HG03108 (cell line): Measurements from ENCODE around the gene P3H2.
"Not testable (repeated sequence)": the region's sequence is repeated elsewhere in the genome, so short reads cannot be mapped to it uniquely, and the experiment has no call there.

Source experiments
- ATAC-seq: cut with Tn5 transposase; IDR thresholded peaks from one replicate; pipeline ENCODE4 v1.9.1; 2021; ENCODE audit warnings: moderate library complexity; ENCODE audit not compliant: unreplicated experiment

The P3H2 gene, protein sequence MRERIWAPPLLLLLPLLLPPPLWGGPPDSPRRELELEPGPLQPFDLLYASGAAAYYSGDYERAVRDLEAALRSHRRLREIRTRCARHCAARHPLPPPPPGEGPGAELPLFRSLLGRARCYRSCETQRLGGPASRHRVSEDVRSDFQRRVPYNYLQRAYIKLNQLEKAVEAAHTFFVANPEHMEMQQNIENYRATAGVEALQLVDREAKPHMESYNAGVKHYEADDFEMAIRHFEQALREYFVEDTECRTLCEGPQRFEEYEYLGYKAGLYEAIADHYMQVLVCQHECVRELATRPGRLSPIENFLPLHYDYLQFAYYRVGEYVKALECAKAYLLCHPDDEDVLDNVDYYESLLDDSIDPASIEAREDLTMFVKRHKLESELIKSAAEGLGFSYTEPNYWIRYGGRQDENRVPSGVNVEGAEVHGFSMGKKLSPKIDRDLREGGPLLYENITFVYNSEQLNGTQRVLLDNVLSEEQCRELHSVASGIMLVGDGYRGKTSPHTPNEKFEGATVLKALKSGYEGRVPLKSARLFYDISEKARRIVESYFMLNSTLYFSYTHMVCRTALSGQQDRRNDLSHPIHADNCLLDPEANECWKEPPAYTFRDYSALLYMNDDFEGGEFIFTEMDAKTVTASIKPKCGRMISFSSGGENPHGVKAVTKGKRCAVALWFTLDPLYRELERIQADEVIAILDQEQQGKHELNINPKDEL

DNA sequence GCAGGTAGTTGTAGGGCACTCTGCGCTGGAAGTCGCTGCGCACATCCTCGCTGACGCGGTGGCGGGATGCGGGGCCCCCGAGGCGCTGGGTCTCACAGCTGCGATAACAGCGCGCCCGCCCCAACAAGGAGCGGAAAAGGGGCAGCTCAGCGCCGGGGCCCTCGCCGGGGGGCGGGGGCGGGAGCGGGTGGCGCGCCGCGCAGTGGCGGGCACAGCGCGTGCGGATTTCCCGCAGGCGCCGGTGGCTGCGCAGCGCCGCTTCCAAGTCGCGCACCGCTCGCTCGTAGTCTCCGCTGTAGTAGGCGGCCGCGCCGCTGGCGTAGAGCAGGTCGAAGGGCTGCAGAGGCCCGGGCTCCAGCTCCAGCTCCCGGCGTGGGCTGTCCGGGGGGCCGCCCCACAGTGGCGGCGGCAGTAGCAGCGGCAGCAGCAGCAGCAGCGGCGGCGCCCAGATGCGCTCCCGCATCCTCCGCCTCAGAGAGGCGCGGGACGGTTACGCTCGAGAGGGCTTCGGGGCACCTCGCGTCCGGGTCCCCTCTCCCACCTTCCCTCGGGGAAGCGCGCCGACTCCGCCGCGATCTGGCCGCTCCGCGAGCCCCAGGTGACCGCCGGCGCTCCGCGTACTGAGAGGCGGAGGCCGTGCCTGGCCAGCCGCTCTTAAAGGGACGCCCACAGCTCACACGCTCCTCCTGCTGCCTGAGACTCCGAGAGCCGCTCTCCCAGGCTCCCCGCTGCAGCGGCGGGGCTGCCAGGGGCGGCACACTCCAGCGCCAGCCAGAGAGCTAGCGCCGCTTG is at the start of gene P3H2:
TSS of gene P3H2 (minus strand) at position 629 of the 792 bp plus-strand sequence. CDS start at position 463, 166 bp downstream.
- no peak for ATAC-seq

DNA sequence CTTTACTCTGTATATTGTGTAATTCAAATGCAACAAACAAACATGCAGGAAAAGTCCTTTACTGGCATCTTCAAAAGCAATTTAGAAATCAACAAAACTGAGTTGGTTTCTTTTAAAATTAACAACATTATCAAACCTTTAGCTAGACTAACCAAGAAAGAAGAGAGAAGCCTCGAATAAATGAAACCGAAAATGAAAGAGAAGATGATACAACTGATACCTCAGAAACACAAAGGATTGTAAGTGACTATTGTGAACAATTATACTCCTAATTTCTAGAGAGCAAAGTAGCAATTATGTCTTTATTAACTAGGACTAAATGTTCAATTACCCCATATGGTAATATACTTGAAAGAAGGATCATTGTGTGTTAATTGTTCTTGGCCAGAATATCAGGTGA is 49.2 kb upstream of the P3H2 start:
- no peak for ATAC-seq

DNA sequence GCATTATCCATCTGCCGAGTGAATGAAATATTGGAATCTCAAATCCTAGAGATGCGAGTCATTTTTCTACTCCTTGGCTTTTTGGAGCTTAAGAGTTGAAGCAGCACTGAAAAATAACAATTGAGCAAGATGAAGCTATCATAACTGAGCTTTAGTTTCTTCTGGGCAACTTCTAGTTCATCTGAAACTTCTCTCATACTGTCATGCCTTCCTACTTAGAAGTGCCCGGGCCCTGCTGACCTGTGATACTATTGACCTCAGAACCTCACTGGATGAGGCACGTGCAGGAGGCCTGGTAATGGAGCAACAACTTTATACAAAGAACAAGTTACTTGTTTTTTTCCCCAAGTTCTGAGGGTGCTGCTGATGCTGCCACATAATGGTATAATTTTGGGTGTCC is 48.5 kb upstream of the P3H2 start:
- no peak for ATAC-seq

DNA sequence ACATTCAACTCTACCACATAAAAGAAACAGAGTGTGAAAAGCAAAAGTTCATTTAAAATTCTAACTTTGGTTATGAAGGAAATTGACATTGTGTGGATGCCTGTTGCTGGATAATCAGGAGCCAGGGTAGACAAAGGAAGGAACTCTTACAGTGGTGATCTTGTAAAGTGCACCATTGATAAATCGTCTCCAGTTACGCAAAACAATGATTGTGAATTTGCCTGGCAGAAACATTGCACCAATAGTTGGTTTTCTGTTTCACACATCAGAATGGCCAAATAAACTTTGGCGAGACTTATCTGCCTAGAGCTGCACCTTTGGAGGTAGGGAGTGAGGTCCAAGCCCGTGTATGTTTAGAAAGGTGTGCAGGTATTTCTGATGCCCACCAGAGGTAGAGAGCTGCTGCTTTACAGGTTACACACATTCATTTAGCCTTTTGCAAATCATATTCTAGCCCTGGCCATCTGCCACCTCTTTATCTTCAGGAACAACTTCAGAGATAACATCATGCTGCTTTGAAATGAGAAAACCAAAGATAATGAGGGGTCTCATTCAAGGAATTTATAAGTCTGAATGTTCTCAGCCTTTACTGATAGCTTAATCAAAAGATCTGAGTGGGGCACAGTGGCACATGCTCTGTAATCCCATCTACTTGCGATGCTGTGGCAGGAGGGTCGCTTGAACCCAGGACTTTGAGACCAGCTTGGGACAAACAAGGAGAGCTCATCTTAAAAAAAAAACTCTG is 47.4 kb upstream of the P3H2 start:
- no peak for ATAC-seq

DNA sequence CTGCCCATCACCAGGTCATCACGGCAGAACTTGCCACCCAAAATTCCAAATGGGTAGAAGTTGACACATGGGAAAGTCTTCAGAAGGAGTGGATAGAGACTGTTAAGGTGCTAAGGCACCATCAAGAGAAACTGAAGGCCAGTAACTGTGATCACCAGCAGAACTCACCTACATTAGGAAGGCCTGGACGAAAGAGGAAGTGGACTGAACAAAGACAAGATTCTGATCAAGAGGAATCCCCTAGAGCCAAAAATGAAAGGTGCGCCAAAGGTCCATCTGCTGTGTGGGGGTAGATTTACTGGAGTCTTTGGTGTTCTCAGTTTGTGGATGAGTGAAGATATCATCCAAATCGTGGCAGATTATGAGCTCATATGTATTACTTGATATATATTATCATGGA is 46.3 kb upstream of the P3H2 start:
- no peak for ATAC-seq

DNA sequence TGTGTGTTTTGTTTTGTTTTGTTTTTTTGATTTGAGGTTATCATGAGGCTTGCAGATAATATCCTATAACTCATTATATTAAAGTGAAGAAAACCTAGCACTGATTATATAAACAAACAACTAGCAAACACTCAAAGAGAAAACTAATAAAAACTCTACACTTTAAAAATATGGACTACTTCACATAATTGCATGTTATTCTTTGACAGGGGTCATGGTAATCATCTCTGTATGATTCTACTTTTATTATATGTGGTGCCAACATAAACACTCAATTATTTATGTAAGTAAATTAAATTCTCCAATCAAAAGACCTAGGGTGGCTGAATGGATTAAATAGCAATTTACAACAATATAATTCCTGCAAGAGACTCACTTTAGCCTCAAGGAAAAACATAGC is 44.6 kb upstream of the P3H2 start:
- ATAC-seq: no peak

DNA sequence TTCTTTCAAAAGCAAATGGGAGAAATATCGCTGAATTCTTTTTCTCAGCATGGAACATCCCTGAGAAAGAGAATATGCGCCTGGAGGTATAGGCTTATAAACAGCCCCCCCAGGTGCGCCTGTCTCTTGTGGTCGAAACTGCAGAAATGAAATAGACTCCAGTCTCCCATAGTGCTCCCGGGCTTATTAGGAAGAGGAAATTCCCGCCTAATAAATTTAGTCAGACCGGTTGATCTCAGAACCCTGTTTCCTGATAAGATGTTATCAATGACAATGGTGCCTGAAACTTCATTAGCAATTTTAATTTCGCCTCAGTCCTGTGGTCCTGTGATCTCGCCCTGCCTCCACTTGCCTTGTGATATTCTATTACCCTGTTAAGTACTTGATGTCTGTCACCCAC is 41.3 kb upstream of the P3H2 start:
- ATAC-seq: not testable (repeated sequence)

DNA sequence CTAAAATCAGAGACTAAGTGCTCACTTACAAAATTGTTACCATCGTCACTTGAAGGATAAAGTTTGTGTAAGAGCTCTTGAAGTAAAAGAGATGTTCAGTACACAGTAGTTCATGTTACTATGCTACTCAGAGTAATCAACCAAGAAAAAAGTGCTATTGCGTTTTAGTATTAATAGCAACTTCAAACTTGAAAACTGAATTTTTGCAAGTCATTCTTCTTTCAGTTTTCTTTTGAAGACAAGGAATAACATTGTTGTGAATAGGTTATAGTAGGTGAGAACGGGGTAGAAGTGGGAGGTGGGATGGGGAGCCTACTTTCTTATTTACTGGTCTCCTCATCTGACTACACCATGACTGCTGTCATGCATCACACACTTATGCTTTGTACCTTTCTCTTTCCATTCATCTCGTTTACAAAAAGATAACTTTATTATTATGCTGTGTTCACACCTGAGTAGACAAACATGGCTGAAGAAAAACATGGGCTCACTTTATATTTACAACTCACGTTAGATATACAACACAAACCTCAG is 39.3 kb upstream of the P3H2 start:
- ATAC-seq: no peak

DNA sequence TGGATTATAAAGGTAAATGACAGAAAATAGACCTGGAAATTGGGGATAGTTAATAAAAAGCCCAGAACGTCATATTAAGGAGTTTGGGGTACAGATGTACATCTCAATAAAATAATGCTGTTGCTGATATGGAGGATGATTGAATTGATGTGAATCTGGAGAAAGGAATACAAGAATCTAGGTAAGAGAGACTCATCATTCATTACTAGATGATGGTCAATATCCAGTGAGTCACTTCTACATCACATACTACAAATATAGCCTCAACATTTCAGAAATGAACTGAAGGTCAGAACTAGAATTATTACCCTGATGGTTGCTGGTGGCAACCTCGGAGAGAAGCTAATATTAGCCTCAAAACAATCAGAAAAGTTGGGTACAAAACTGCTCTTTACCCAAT is 37.6 kb upstream of the P3H2 start:
- ATAC-seq: no peak

DNA sequence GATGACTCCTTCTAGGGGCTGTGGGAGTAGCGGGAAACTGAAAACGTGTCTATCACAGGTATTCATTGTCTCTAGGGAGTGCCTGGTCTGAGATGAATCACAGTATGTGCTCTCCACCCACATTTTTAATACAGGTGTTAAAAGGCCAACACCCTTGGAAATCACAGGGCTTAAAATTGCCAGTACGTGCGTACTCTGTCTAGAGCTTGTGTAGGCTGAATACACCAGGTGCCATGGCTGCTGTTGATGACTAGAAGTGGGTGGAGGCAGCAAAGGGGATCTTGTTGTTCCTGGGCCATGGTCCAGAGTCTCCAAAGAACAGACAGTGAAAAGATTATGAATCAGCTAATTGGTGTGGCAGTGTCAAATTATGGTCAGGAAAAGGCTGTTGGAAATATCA is 35.1 kb upstream of the P3H2 start:
- ATAC-seq: no peak

DNA sequence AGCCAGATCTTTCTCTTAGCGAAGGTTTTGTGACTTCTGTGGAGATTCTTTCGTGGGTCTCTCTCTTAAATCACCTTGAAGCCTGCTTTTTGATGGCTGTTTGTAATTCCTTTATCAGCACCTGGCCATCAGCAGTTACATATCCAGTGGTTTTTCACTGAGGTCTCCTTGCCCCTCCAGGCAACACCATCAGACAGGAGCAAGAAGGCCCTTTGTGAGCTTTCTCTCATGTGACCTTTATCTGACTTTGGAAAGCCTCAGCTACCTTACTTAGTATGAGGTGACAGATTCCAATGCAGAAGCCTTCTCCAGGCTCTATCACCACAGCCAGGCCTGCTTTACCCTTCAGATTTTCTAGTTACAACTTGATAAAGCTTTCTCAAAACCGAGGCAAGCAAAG is 30.0 kb upstream of the P3H2 start:
- ATAC-seq: no peak

DNA sequence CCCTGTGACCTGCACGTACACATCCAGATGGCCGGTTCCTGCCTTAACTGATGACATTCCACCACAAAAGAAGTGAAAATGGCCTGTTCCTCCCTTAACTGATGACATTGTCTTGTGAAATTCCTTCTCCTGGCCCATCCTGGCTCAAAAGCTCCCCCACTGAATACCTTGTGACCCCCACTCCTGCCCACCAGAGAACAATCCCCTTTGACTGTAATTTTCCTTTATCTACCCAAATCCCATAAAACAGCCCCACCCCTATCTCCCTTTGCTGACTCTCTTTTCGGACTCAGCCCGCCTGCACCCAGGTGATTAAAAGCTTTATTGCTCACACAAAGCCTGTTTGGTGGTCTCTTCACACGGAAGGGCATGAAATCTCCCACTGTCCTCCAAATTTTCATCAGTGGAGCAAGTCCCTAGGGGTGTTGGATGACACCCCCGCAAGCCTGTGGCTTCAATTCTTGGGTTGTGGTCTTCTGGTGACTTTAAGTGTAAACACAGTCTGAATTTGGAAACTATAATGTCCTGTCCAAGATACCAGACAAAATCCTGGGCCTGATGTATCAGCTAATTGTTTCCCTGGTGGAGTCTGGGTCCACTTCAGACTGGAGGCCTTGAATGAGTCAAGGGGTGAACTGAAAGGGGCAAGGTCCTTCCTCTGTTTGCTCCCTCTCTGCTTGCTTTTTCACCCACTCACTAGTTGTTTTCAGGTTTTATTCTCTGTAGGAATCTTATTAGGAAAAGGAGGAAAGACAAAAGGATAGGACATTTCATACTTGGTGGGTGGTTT is 29.3 kb upstream of the P3H2 start:
- not testable (repeated sequence) for ATAC-seq

DNA sequence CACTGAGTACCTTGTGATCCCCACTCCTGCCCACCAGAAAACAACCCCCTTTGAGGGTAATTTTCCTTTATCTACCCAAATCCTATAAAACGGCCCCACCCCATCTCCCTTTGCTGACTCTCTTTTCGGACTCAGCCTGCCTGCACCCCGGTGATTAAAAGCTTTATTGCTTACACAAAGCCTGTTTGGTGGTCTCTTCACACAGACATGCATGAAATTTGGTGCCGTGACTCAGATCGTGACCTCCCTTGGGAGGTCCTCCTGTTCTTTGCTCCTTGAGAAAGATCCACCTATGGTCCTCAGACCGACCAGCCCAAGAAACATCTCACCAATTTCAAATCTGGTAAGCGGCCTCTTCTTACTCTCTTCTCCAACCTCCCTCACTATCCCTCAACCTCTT is 24.1 kb upstream of the P3H2 start:
- not testable (repeated sequence) for ATAC-seq

DNA sequence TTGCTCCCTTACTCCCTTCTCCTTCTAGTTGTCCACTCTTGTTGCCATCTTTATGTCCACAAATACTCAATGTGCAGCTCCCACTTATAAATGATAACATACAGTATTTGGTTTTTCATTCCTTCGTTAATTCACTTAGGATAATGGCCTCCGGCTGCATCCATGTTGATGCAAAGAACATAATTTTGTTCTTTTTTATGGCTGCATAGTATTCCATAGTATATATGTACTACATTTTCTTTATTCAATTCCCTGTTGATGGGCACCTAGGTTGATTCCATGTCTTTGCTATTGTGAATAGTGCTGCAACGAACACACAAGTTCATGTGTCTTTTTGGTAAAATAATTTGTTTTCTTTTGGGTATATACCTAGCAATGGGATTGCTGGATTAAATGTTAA is 21.3 kb upstream of the P3H2 start:
- no peak for ATAC-seq

DNA sequence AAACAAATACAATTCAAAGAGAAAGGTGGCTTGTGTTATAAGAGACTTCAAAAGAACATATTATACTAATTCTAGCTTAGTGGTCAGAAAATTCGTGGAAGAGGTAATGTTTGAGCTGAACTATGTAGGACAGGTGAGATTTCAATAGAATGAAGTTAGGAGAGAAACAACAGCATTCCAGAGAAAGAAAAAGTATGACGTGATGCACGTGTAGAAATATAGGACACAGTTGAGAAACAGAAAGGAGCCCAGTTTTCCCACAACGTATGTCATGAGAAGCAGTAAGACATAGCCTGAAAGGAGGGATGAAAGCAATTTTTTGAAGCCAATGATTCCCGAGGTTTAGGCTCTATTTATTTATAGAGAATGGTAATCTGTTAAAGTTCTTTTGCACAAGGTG is 18.7 kb upstream of the P3H2 start:
- no peak for ATAC-seq

DNA sequence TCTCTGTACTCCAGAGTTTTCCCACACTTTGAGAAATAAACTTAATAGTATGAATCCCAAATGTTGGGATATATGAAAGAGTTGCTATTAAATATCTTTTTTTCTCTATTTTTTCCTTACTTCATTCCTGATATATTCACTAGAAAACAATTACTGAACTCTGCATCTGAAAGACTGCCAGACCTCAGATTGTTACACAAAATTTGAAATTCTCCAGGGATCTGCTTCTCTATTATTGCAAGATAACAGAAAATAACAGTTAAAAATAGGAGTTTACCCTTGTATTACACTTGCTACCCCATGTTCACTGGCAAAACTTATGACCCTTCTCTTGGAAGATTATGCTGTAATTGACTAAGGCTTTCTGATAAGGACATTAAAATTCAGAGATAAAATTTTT is 11.7 kb upstream of the P3H2 start:
- no peak for ATAC-seq

DNA sequence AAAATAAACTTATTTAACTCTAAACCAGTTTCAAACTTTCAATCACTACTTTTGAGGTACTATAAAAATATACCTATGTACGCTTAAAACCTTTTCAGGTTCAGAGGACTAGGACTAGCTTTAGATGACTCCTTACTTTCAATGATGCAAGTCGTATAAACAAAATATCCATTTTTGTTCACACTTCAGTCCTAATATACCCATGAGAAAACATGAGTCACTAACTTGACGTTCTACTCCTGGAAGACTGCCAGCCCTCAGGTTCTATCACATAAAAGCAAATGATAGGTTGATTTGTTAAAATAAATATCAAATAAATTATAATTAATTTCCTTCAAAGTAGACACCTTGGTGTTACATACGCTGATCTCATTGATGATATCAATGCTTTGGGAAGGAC is 10.6 kb upstream of the P3H2 start:
- no peak for ATAC-seq

DNA sequence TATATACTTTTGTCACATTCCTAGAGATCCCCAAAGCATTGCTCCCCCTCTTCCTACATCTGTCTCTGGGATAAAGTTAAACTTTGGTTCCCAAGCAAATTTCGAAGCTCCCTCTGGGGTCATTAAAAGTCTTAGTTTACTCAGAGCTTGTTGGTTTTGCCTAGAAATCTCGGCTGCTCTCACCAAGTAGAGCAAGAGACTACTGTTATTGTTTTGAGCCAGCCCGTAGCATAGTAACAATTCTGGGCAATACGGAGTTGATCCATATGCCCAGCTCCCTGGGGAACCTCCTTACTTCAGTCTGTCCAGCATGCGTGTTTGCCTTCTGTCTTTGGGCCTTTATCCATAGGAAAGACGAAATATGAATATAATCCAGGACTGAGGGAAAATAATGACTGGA is 10.0 kb upstream of the P3H2 start:
- no peak for ATAC-seq

DNA sequence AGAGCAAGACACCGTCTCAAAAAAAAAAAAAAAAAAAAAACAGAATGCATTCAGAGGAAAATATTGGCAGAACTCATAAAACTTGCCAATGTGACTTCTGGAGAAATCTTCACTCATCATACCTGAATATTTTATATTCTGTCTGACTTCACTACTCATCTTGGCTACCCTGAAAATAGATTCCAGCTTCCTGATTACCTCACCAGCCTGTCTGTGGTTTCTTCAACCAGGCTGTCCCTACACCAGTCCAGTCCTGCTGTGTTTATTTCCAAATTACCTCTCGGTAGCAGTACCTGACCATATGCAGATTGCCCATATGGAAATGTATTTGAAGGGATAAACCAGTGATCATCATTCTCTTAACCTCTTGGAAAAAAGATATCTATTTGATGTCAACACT is 9.3 kb upstream of the P3H2 start:
- no peak for ATAC-seq

DNA sequence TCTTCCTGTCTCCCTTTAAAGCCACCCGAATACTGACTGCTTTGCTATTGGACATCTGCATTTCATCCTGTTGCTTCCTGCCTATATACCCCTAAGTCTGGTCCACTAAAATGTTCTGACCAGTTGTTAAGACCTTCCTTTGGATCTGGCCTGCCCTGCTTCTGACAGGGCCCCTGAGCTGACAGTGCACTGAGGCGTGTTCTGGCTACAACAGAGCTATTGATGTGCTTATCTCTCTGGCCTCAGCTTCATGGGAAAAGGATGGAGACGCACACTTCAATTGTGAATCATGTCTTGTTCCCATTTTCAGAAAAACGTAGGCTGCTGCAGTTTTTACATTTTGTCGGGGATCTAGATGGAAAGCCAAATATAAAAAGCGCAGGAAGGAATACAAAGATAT is 7.1 kb upstream of the P3H2 start:
- ATAC-seq: no peak
